BLaER1 (cell line): ENCODE results near the gene ARHGEF28.

Experiments used
- H3K27ac ChIP-seq: shearing (Covaris generic); formaldehyde crosslinking; 2 replicates; pipeline ENCODE4 v1.8.1; 2022
- H3K27me3 ChIP-seq: shearing (Covaris generic); formaldehyde crosslinking; 2 replicates; pipeline ENCODE4 v1.8.1; 2022
- H3K36me3 ChIP-seq: shearing (Covaris generic); formaldehyde crosslinking; 2 replicates; pipeline ENCODE4 v1.8.1; 2022
- H3K4me1 ChIP-seq: shearing (Covaris generic); formaldehyde crosslinking; 2 replicates; pipeline ENCODE4 v1.8.1; 2022
- H3K4me2 ChIP-seq: shearing (Covaris generic); formaldehyde crosslinking; 2 replicates; pipeline ENCODE4 v1.8.1; 2022
- H3K4me3 ChIP-seq: shearing (Covaris generic); formaldehyde crosslinking; 2 replicates; pipeline ENCODE4 v1.8.1; 2022
- H3K9ac ChIP-seq: shearing (Covaris generic); formaldehyde crosslinking; 2 replicates; pipeline ENCODE4 v1.8.1; 2022
- H3K9me3 ChIP-seq: shearing (Covaris generic); formaldehyde crosslinking; 2 replicates; pipeline ENCODE4 v1.8.1; 2022
- H4K20me1 ChIP-seq: shearing (Covaris generic); formaldehyde crosslinking; 2 replicates; pipeline ENCODE4 v1.8.1; 2022
- Cebpa-rat ChIP-seq: shearing (Covaris generic); IDR thresholded peaks from 2 replicates; pipeline ENCODE4 v1.8.1; 2022

ARHGEF28 gene

DNA sequence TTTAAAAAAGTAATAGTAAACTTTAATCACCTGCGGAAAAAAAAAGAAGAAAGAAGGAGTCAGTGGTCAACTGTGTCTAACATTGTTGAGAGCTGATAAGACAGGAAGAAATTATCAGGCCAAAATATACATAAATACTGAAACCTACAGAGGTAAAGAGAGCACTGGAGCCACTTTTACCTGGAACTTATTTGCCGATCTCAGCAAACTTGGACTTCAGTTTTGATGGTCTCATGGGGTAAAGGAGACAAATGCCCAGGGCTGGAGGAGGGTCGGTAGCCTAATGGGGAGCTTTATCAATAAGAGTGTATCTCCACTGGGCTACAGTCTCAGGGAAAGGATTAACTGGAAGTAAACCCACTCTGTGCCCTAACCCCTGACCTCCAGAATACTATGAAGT is 26.6 kb upstream of the ARHGEF28 start:
- Histone ChIP-seq H3K4me3 (no peak overlapping the region), H3K4me1 (no peaks in the 10 kb centered on the region), H3K36me3 (no peaks in the 10 kb centered on the region), H3K4me2 (no peak overlapping the region), H3K27ac (no peak overlapping the region), H4K20me1 (no peaks in the 10 kb centered on the region), H3K9ac (no peak overlapping the region), H3K9me3 (peaks cover 7% of the 10 kb centered on the region; the same call in 1 of the 2 replicates), H3K27me3 (no peaks in the 10 kb centered on the region)
- TF ChIP-seq Cebpa-rat, result no peak

- Histone ChIP-seq H3K27ac (no peak overlapping the region), H3K4me2 (no peak overlapping the region), H3K9ac (no peak overlapping the region), H4K20me1 (no peaks in the 10 kb centered on the region), H3K4me1 (no peaks in the 10 kb centered on the region), H3K4me3 (no peak overlapping the region), H3K9me3 (peaks cover 7% of the 10 kb centered on the region; the same call in 1 of the 2 replicates), H3K27me3 (no peaks in the 10 kb centered on the region), H3K36me3 (no peaks in the 10 kb centered on the region)
- no peak for TF ChIP-seq Cebpa-rat
Measured at GRCh38 chr5:73603998-73604397, 22.0 kb upstream of the ARHGEF28 start.

GRCh38 chr5:73605223-73606087 is 20.5 kb upstream of the ARHGEF28 start:
- no peaks in the 10 kb centered on the region for H3K27me3 ChIP-seq
- H3K9me3 ChIP-seq, result peaks cover 7% of the 10 kb centered on the region; the same call in 1 of the 2 replicates
- no peak overlapping the region for H3K9ac ChIP-seq
- no peaks in the 10 kb centered on the region for H4K20me1 ChIP-seq
- no peaks in the 10 kb centered on the region for H3K36me3 ChIP-seq
- no peak overlapping the region for H3K4me3 ChIP-seq
- no peaks in the 10 kb centered on the region for H3K4me1 ChIP-seq
- no peak for TF ChIP-seq Cebpa-rat
- no peak overlapping the region for H3K4me2 ChIP-seq
- H3K27ac ChIP-seq, result no peak overlapping the region

- Histone ChIP-seq H3K27ac (no peak overlapping the region), H3K4me2 (no peak overlapping the region), H3K36me3 (no peaks in the 10 kb centered on the region), H3K27me3 (no peaks in the 10 kb centered on the region), H3K9ac (no peak overlapping the region), H3K4me1 (no peaks in the 10 kb centered on the region), H3K9me3 (peaks cover 15% of the 10 kb centered on the region; the same call in 1 of the 2 replicates), H3K4me3 (no peak overlapping the region), H4K20me1 (no peaks in the 10 kb centered on the region)
- TF ChIP-seq Cebpa-rat, result no peak
Measured at GRCh38 chr5:73606206-73606753, 19.7 kb upstream of the ARHGEF28 start.

DNA sequence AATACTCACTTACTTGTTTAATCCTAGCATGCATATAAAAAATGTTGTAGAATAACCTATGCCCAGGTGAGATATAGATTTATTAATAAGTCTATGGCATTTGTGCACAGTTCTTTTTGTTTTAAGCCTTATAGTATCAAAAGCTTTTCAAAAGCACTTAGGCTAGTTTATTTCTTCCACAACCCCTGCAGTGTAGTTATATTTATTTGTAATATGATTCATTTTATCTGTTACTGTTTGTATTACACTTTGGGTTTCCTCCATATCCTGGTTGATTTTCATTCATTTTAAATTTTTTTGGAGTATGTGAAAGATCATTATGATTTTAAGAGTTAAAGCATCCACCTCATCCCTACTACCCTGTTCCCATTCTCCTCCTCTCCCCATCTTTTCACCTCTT is 18.8 kb upstream of the ARHGEF28 start:
- H3K4me3 ChIP-seq, result no peak overlapping the region
- H3K9ac ChIP-seq, result no peak overlapping the region
- H3K36me3 ChIP-seq, result no peaks in the 10 kb centered on the region
- peaks cover 11% of the 10 kb centered on the region; the same call in 1 of the 2 replicates for H3K9me3 ChIP-seq
- no peaks in the 10 kb centered on the region for H4K20me1 ChIP-seq
- no peak overlapping the region for H3K4me2 ChIP-seq
- H3K27me3 ChIP-seq, result no peaks in the 10 kb centered on the region
- no peaks in the 10 kb centered on the region for H3K4me1 ChIP-seq
- no peak overlapping the region for H3K27ac ChIP-seq
- no peak for TF ChIP-seq Cebpa-rat

GRCh38 chr5:73612799-73613198 is 13.2 kb upstream of the ARHGEF28 start:
- no peak overlapping the region for H3K4me2 ChIP-seq
- H3K4me1 ChIP-seq, result no peaks in the 10 kb centered on the region
- peaks cover 11% of the 10 kb centered on the region; the same call in 1 of the 2 replicates for H3K9me3 ChIP-seq
- H3K27ac ChIP-seq, result no peak overlapping the region
- H3K36me3 ChIP-seq, result no peaks in the 10 kb centered on the region
- TF ChIP-seq Cebpa-rat, result no peak
- no peaks in the 10 kb centered on the region for H4K20me1 ChIP-seq
- no peak overlapping the region for H3K4me3 ChIP-seq
- no peaks in the 10 kb centered on the region for H3K27me3 ChIP-seq
- no peak overlapping the region for H3K9ac ChIP-seq

DNA sequence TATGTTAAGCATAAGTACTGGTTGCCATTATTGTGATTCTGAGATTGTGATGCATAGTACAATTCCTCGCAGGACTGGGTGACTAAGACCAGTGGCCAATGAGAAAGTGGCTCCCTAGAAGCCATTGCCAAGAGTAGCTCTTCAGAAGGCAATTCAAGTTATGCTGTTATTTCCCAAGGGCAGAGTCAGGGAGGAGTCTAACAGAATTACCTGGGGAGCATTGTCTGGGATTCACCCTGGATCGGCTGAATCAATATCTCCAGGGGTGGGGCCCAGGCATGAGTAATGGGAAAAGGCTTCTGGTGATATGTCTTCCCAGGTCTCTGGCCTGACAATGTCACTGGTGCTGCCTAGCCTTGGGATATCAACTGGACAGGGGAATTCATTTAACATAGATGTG is 10.9 kb upstream of the ARHGEF28 start:
- H3K4me2 ChIP-seq, result no peak overlapping the region
- peaks cover 11% of the 10 kb centered on the region; the same call in 1 of the 2 replicates for H3K9me3 ChIP-seq
- H3K4me1 ChIP-seq, result no peaks in the 10 kb centered on the region
- no peaks in the 10 kb centered on the region for H3K27me3 ChIP-seq
- no peaks in the 10 kb centered on the region for H3K36me3 ChIP-seq
- TF ChIP-seq Cebpa-rat, result no peak
- H3K27ac ChIP-seq, result no peak overlapping the region
- H3K9ac ChIP-seq, result no peak overlapping the region
- no peaks in the 10 kb centered on the region for H4K20me1 ChIP-seq
- H3K4me3 ChIP-seq, result no peak overlapping the region

- Histone ChIP-seq H3K9ac (no peak overlapping the region), H3K27ac (no peak overlapping the region), H3K9me3 (peaks cover 6% of the 10 kb centered on the region; the same call in 1 of the 2 replicates), H3K27me3 (no peaks in the 10 kb centered on the region), H3K4me2 (no peak overlapping the region), H4K20me1 (no peaks in the 10 kb centered on the region), H3K36me3 (no peaks in the 10 kb centered on the region), H3K4me3 (no peak overlapping the region), H3K4me1 (no peaks in the 10 kb centered on the region)
- no peak for TF ChIP-seq Cebpa-rat
Measured at GRCh38 chr5:73615947-73616346, 10.0 kb upstream of the ARHGEF28 start.

GRCh38 chr5:73617510-73618279 is 8.3 kb upstream of the ARHGEF28 start:
- TF ChIP-seq Cebpa-rat, result no peak
- Histone ChIP-seq H3K4me2 (no peak overlapping the region), H3K36me3 (no peaks in the 10 kb centered on the region), H4K20me1 (no peaks in the 10 kb centered on the region), H3K9ac (no peak overlapping the region), H3K9me3 (no peaks in the 10 kb centered on the region), H3K27me3 (no peaks in the 10 kb centered on the region), H3K27ac (no peak overlapping the region), H3K4me1 (no peaks in the 10 kb centered on the region), H3K4me3 (no peak overlapping the region)
